ENCODE results near the gene SH2D6. TPM values are rescaled to one million over a fixed set of nuclear protein-coding genes. Genes with fewer than 3 reads are reported as not detected.

Gene SH2D6
- total RNA-seq, 2 donors from 2014 or later: 1.6 to 9.2 TPM

- Histone ChIP-seq H3K9ac (ENCODE audit: low read depth in 2 of 2, low read length in 2 of 2) (no peak overlapping the region), H3K36me3 (no peaks in the 10 kb centered on the region), H3K27me3 (no peaks in the 10 kb centered on the region), H3K4me1 (no peaks in the 10 kb centered on the region), H3K4me3 (no peak overlapping the region), H3K9me3 (no peaks in the 10 kb centered on the region), H3K27ac (no peak overlapping the region)
- TF ChIP-seq CTCF (IDR thresholded peaks at IDR 0.05): no peak
- no peak for DNase-seq
- intact Hi-C loops (cut with DNase I): no loop called here
These were observed 8.9 kb downstream of the SH2D6 start for GRCh38 chr2:85427300-85427835.

- H3K4me1 ChIP-seq: peaks cover under 1% of the 10 kb centered on the region
- H3K9me3 ChIP-seq: no peaks in the 10 kb centered on the region
- DNase-seq: no peak
- TF ChIP-seq CTCF (IDR thresholded peaks at IDR 0.05): no peak
- H3K27me3 ChIP-seq: no peaks in the 10 kb centered on the region
- no peak overlapping the region for H3K9ac ChIP-seq (ENCODE audit: low read depth in 2 of 2, low read length in 2 of 2)
- H3K4me3 ChIP-seq: no peak overlapping the region
- intact Hi-C loops (cut with DNase I): no loop called here
- H3K36me3 ChIP-seq: no peaks in the 10 kb centered on the region
- no peak overlapping the region for H3K27ac ChIP-seq
These were observed 9.9 kb downstream of the SH2D6 start for GRCh38 chr2:85428343-85428881.

- no peak overlapping the region for H3K4me3 ChIP-seq
- no peak for DNase-seq
- H3K9ac ChIP-seq (ENCODE audit: low read depth in 2 of 2, low read length in 2 of 2): no peak overlapping the region
- no peaks in the 10 kb centered on the region for H3K27me3 ChIP-seq
- peaks cover 4% of the 10 kb centered on the region for H3K4me1 ChIP-seq
- no peaks in the 10 kb centered on the region for H3K9me3 ChIP-seq
- TF ChIP-seq CTCF (IDR thresholded peaks at IDR 0.05): no peak
- intact Hi-C loops (cut with DNase I): no loop called here
- no peak overlapping the region for H3K27ac ChIP-seq
- H3K36me3 ChIP-seq: no peaks in the 10 kb centered on the region
These were observed 10.9 kb downstream of the SH2D6 start for GRCh38 chr2:85429213-85429923.

GRCh38 chr2:85429924-85430289 is 11.4 kb downstream of the SH2D6 start:
- H3K4me3 ChIP-seq: no peak overlapping the region
- H3K9ac ChIP-seq (ENCODE audit: low read depth in 2 of 2, low read length in 2 of 2): no peak overlapping the region
- intact Hi-C loops (cut with DNase I): no loop called here
- H3K27me3 ChIP-seq: no peaks in the 10 kb centered on the region
- H3K27ac ChIP-seq: no peak overlapping the region
- peaks cover 4% of the 10 kb centered on the region for H3K4me1 ChIP-seq
- H3K36me3 ChIP-seq: no peaks in the 10 kb centered on the region
- no peaks in the 10 kb centered on the region for H3K9me3 ChIP-seq
- TF ChIP-seq CTCF (IDR thresholded peaks at IDR 0.05): no peak
- no peak for DNase-seq

GRCh38 chr2:85430752-85431569 is 12.4 kb downstream of the SH2D6 start:
- H3K4me1 ChIP-seq: peaks cover 4% of the 10 kb centered on the region
- TF ChIP-seq CTCF (IDR thresholded peaks at IDR 0.05): no peak
- H3K4me3 ChIP-seq: no peak overlapping the region
- H3K9me3 ChIP-seq: no peaks in the 10 kb centered on the region
- intact Hi-C loops (cut with DNase I): no loop called here
- no peak overlapping the region for H3K9ac ChIP-seq (ENCODE audit: low read depth in 2 of 2, low read length in 2 of 2)
- H3K36me3 ChIP-seq: no peaks in the 10 kb centered on the region
- H3K27ac ChIP-seq: no peak overlapping the region
- no peak for DNase-seq
- no peaks in the 10 kb centered on the region for H3K27me3 ChIP-seq
